Gastroesophageal sphincter (tissue), 3 donors: Measurements from ENCODE around the gene UMAD1.

Experiments
- CTCF ChIP-seq, 4 experiments: fragments of 200-600 bp in 2 of 4; fragments of 450-650 bp in 2 of 4; sonication (generic) in 1 of 4; IDR thresholded peaks; one replicate each; pipeline ENCODE4 v1.5.1; 2017 to 2019; ENCODE audit warnings: antibody characterized with exemption in 4 of 4, mild to moderate bottlenecking in 2 of 4, moderate library complexity in 2 of 4
- EP300 ChIP-seq: sonication (generic); formaldehyde crosslinking; IDR thresholded peaks from one replicate; pipeline ENCODE4 v1.6.1; 2017; ENCODE audit warnings: antibody characterized with exemption, mild to moderate bottlenecking
- POLR2A ChIP-seq, 2 donors: fragments of 450-650 bp; IDR thresholded peaks; one replicate each; pipeline ENCODE4 v1.6.1; 2017; ENCODE audit warnings: antibody characterized with exemption in 2 of 2, mild to moderate bottlenecking in 2 of 2, moderate library complexity in 1 of 2

- no peak for TF ChIP-seq CTCF (IDR thresholded peaks at IDR 0.05)
- TF ChIP-seq POLR2A (IDR thresholded peaks at IDR 0.05): no peak
- TF ChIP-seq EP300: no peak
These were observed 254.6 kb downstream of the UMAD1 start for GRCh38 chr7:7895004-7895650.
